Adrenal gland (tissue), 12 donors: ENCODE results near the gene TIRAP. TPM values are rescaled to one million over a fixed set of nuclear protein-coding genes. Genes with fewer than 3 reads are reported as not detected.
A peak's percentile ranks its signal among the peaks of the same experiment; 100 is the strongest.

Experiments used
- DNase-seq, 7 donors: peaks; one replicate each; pipeline ENCODE4 v3.0.0-alpha.2; 2019 to 2020
- H3K27ac ChIP-seq, 5 donors: fragments of 200-600 bp; sonication (generic) in 4 of 5; 1 replicate in 3 of 5; 2 replicates in 2 of 5; pipeline versions ENCODE4 v1.5.1 to v1.8.0; 2016 to 2020; ENCODE audit warnings: mild to moderate bottlenecking in 1 of 5
- H3K27me3 ChIP-seq: fragments of 200-600 bp; 2 replicates; pipeline ENCODE4 v1.8.0; 2021
- H3K36me3 ChIP-seq, 2 donors: fragments of 200-600 bp; replicated peaks in 1 of 2; 1 replicate in 1 of 2; 2 replicates in 1 of 2; pipeline versions ENCODE4 v1.5.1 to v1.8.0; 2018 to 2022
- H3K4me1 ChIP-seq, 2 donors: fragments of 200-600 bp; replicated peaks in 1 of 2; 1 replicate in 1 of 2; 2 replicates in 1 of 2; pipeline versions ENCODE4 v1.5.1 to v1.8.0; 2018 to 2021
- H3K4me3 ChIP-seq, 4 donors: fragments of 200-600 bp; sonication (generic) in 3 of 4; one replicate each; pipeline ENCODE4 v1.5.1; 2016 to 2018
- H3K9me3 ChIP-seq, 3 donors: fragments of 200-600 bp; sonication (generic) in 1 of 3; replicated peaks in 1 of 3; 1 replicate in 2 of 3; 2 replicates in 1 of 3; pipeline versions ENCODE4 v1.5.1 to v1.8.0; 2016 to 2021
- CTCF ChIP-seq, 6 experiments: fragments of 450-650 bp in 4 of 6; fragments of 200-600 bp in 2 of 6; sonication (generic) in 1 of 6; IDR thresholded peaks; 1 replicate in 5 of 6; 2 replicates in 1 of 6; pipeline versions ENCODE4 v1.5.1 to v1.8.0; 2016 to 2021; ENCODE audit warnings: antibody characterized with exemption in 6 of 6, mild to moderate bottlenecking in 2 of 6, moderate library complexity in 1 of 6
- POLR2A ChIP-seq, 2 donors: fragments of 450-650 bp; IDR thresholded peaks; one replicate each; pipeline ENCODE4 v1.6.1; 2017; ENCODE audit warnings: antibody characterized with exemption in 2 of 2, mild to moderate bottlenecking in 2 of 2, moderate library complexity in 1 of 2
- WGBS, 4 donors: extraction: QIAGEN DNeasy Blood & Tissue Kit in 2 of 4; methylation state at CpG; one replicate each; pipeline versions ENCODE4 v1.1.5 to v1.1.7; 2013 to 2017; 5-methylcytosine and 5-hydroxymethylcytosine counted together
- intact Hi-C, 2 donors: fragments of 100-400 bp; cut with DNase I; formaldehyde crosslinking; loops; one replicate each; pipeline versions ENCODE4 v1.14.1 to v1.15.0; 2022 to 2023
- polyA plus RNA-seq, 3 donors: library from polyadenylated mRNA; stranded (reverse); fragments of 200-250 nt in 2 of 3; fragments of 350-450 nt in 1 of 3; fragmentation: Illumina TruSeq in 1 of 3; extraction: RNeasy Lipid Tissue Mini Kit (QIAGEN cat#74804) in 1 of 3; gene quantifications; one replicate each; pipeline ENCODE4 v1.2.3, GENCODE V29; 2013 to 2014
- small RNA-seq, 2 donors: library from RNA; depleted of rRNA; stranded (forward); fragments of <200 nt; gene quantifications; one replicate each; pipeline ENCODE3, GENCODE V24; 2016
- total RNA-seq, 9 donors: library from RNA; depleted of rRNA in 4 of 9; stranded (reverse); fragments of >200 nt in 4 of 9; fragments of 120-200 nt in 1 of 9; fragmentation: NEBNext Ultra II Directional in 1 of 9; extraction: Animal tissue kit (Norgen Biotek cat#: 25700) in 1 of 9; gene quantifications; one replicate each; pipeline versions ENCODE4 v1.1.0 to v1.2.4, GENCODE V29; 2013 to 2023
- donor health status: healthy with polysubstance abuse.
- donor health status: Bipolar disorder and iron deficiency.
- donor health status: DM: yes; HTN: yes; CAD: no.
- donor health status: DM: no; HTN: no; CAD: no.
- donor health status: DM: no; HTN: no; CAD: no.
- donor health status: DM: yes; HTN: yes; CAD: no.

The TIRAP gene
- total and polyA plus RNA-seq, 12 donors, result 4.7 to 41.1 (median 12.1) TPM

GRCh38 chr11:126340960-126341606 lies 58.2 kb downstream of the TIRAP start:
- no peak for DNase-seq
- Histone ChIP-seq H3K27ac (peak overlapping the region in 3 of 5 donors; percentile 9 to 56 (median 25)), H3K4me3 (no peak overlapping the region), H3K9me3 (no peaks in the 10 kb centered on the region), H3K27me3 (no peaks in the 10 kb centered on the region), H3K4me1 (peaks cover 9 to 48% of the 10 kb centered on the region in 2 donors), H3K36me3 (peaks cover 0 to 22% of the 10 kb centered on the region in 2 donors)
- intact Hi-C loops, result no loop called here
- no peak for TF ChIP-seq CTCF (IDR thresholded peaks at IDR 0.05)
- TF ChIP-seq POLR2A (IDR thresholded peaks at IDR 0.05), result no peak
- WGBS, 4 donors, result 80 to 86% (median 82%) methylated on average over 7 of the region's 7 CpGs

GRCh38 chr11:126341760-126342161 lies 58.9 kb downstream of the TIRAP start:
- Histone ChIP-seq H3K36me3 (peaks cover 0 to 22% of the 10 kb centered on the region in 2 donors), H3K4me1 (peaks cover 15 to 47% of the 10 kb centered on the region in 2 donors), H3K27ac (peak overlapping the region in 2 of 5 donors; percentile 7 to 8), H3K9me3 (no peaks in the 10 kb centered on the region), H3K4me3 (no peak overlapping the region), H3K27me3 (no peaks in the 10 kb centered on the region)
- TF ChIP-seq CTCF (IDR thresholded peaks at IDR 0.05), result no peak
- no peak for TF ChIP-seq POLR2A (IDR thresholded peaks at IDR 0.05)
- intact Hi-C loops, result no loop called here
- no peak for DNase-seq
- WGBS, 4 donors, result 61 to 81% (median 67%) methylated on average over 2 to 3 of the region's 3 CpGs

DNA sequence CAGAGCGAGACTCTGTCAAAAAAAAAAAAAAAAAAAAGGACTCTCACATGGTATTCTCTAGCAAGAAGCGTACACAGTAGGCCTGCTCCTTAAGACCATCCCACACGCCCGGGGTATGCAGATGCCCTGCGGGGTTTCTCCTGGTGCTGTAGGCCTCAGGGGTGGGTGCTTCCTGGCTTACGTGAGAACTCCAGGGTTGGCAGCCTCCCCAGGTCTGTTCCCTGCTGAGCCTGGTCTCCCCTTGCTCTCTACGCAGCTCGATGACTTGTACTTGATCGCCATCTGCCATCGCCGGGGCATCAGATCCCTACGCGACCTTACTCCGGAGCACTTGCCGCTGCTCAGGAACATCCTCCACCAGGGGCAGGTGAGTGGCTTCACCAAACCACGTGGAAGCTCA lies 60.2 kb downstream of the TIRAP start:
- intact Hi-C loops, result no loop called here
- Histone ChIP-seq H3K27ac (no peak overlapping the region), H3K9me3 (no peaks in the 10 kb centered on the region), H3K27me3 (no peaks in the 10 kb centered on the region), H3K4me3 (no peak overlapping the region), H3K4me1 (peaks cover 27 to 53% of the 10 kb centered on the region in 2 donors), H3K36me3 (peaks cover 0 to 22% of the 10 kb centered on the region in 2 donors)
- 95 to 98% (median 96%) methylated on average over 11 to 16 of the region's 16 CpGs for WGBS, 4 donors
- no peak for TF ChIP-seq CTCF (IDR thresholded peaks at IDR 0.05)
- no peak for TF ChIP-seq POLR2A (IDR thresholded peaks at IDR 0.05)
- DNase-seq, result no peak

Small RNA genes within 50 kb of the gene (small RNA-seq; reads per million reads assigned to genes)
- gene RN7SL351P, result 0 reads per million in 2 donors

Other genes with a start within 250 kb of the TIRAP start
- 10 to 100 TPM in 1 of 9 donors, 1 to 10 TPM in 8; 2.1 to 12.1 (median 5.1) TPM for gene CDON, start 220.2 kb upstream of the TIRAP start, total RNA-seq
- gene CDON, start 220.2 kb upstream of the TIRAP start, polyA plus RNA-seq, result 1 to 10 TPM in 2 of 3 donors, under 1 TPM in 1; 0.90 to 1.2 (median 1.1) TPM
- gene RPUSD4, start 71.4 kb upstream of the TIRAP start, total RNA-seq, result 10 to 100 TPM; 10.6 to 27.5 (median 21.1) TPM
- 10 to 100 TPM; 12.4 to 18.5 (median 15.9) TPM for gene RPUSD4, start 71.4 kb upstream of the TIRAP start, polyA plus RNA-seq
- 10 to 100 TPM; 12.0 to 26.6 (median 17.2) TPM for gene FAM118B, start 71.3 kb upstream of the TIRAP start, total RNA-seq
- 10 to 100 TPM in 1 of 3 donors, 1 to 10 TPM in 2; 5.8 to 17.0 (median 8.8) TPM for gene FAM118B, start 71.3 kb upstream of the TIRAP start, polyA plus RNA-seq
- 100 to 1,000 TPM in 6 of 9 donors, 10 to 100 TPM in 3; 80.5 to 194 (median 110) TPM for gene SRPRA, start 14.2 kb upstream of the TIRAP start, total RNA-seq
- 100 to 1,000 TPM in 1 of 3 donors, 10 to 100 TPM in 2; 61.5 to 194 (median 88.2) TPM for gene SRPRA, start 14.2 kb upstream of the TIRAP start, polyA plus RNA-seq
- 10 to 100 TPM in 8 of 9 donors, 1 to 10 TPM in 1; 7.2 to 33.0 (median 27.6) TPM for gene FOXRED1, start 13.9 kb upstream of the TIRAP start, total RNA-seq
- gene FOXRED1, start 13.9 kb upstream of the TIRAP start, polyA plus RNA-seq, result 10 to 100 TPM; 31.3 to 55.3 (median 43.9) TPM
- 10 to 100 TPM in 8 of 9 donors, 1 to 10 TPM in 1; 8.3 to 22.2 (median 18.0) TPM for gene DCPS, start 21.0 kb downstream of the TIRAP start, total RNA-seq
- gene DCPS, start 21.0 kb downstream of the TIRAP start, polyA plus RNA-seq, result 10 to 100 TPM; 18.2 to 45.5 (median 22.4) TPM
- 100 to 1,000 TPM; 119 to 359 (median 148) TPM for gene ST3GAL4, start 72.6 kb downstream of the TIRAP start, total RNA-seq
- 100 to 1,000 TPM; 210 to 265 (median 254) TPM for gene ST3GAL4, start 72.6 kb downstream of the TIRAP start, polyA plus RNA-seq